Small intestine (tissue), 7 donors: ENCODE measurements around the gene GMPR. TPM values are rescaled to one million over a fixed set of nuclear protein-coding genes. Genes with fewer than 3 reads are reported as not detected.

Experiments used
- DNase-seq, 2 donors: peaks; one replicate each; pipeline versions ENCODE4 v3.0.0 to v3.0.0-alpha.2; 2013
- FAIRE-seq: peaks from 2 replicates; lab custom pipeline; 2012; peaks lifted over from hg19 to GRCh38; lab: Jason Lieb, UNC
- H3K27ac ChIP-seq, 3 donors: one replicate each; pipeline ENCODE4 v1.5.1; 2013; ENCODE audit warnings: low read length in 2 of 3, mild to moderate bottlenecking in 2 of 3, control low read depth in 1 of 3, inconsistent platforms in 1 of 3, low read depth in 1 of 3, moderate library complexity in 1 of 3
- H3K27me3 ChIP-seq, 3 donors: one replicate each; pipeline ENCODE4 v1.6.1; 2013; ENCODE audit warnings: low read length in 3 of 3, inconsistent platforms in 1 of 3; ENCODE audit not compliant: control insufficient read depth in 3 of 3, insufficient read depth in 3 of 3
- H3K36me3 ChIP-seq, 3 donors: one replicate each; pipeline ENCODE4 v1.6.1; 2013; ENCODE audit warnings: low read length in 3 of 3, inconsistent platforms in 1 of 3, low read depth in 1 of 3, mild to moderate bottlenecking in 1 of 3, moderate library complexity in 1 of 3; ENCODE audit not compliant: control insufficient read depth in 3 of 3, insufficient read depth in 2 of 3
- H3K4me1 ChIP-seq, 3 donors: one replicate each; pipeline ENCODE4 v1.6.1; 2013; ENCODE audit warnings: low read length in 2 of 3, inconsistent platforms in 1 of 3, low read depth in 1 of 3, mild to moderate bottlenecking in 1 of 3, moderate library complexity in 1 of 3; ENCODE audit not compliant: control insufficient read depth in 3 of 3, insufficient read depth in 2 of 3
- H3K4me3 ChIP-seq, 3 donors: one replicate each; pipeline ENCODE4 v1.5.1; 2013; ENCODE audit warnings: low read length in 3 of 3, control low read depth in 1 of 3, inconsistent platforms in 1 of 3, low read depth in 1 of 3, mild to moderate bottlenecking in 1 of 3, moderate library complexity in 1 of 3
- H3K9me3 ChIP-seq, 2 donors: one replicate each; pipeline ENCODE4 v1.6.1; 2013; ENCODE audit warnings: low read depth in 1 of 2, low read length in 1 of 2; ENCODE audit not compliant: control insufficient read depth in 2 of 2, insufficient read depth in 1 of 2
- WGBS, 3 donors: extraction: QIAGEN DNeasy Blood & Tissue Kit; methylation state at CpG; one replicate each; pipeline ENCODE4 v1.1.7; 2013; 5-methylcytosine and 5-hydroxymethylcytosine counted together
- polyA plus RNA-seq, 4 donors: library from polyadenylated mRNA; stranded (reverse) in 3 of 4; unstranded in 1 of 4; fragments of 200-250 nt in 3 of 4; fragments of 120-200 nt in 1 of 4; gene quantifications; one replicate each; pipeline versions ENCODE4 v1.2.1 to v1.2.3, GENCODE V29; 2013
- donor health status: healthy with polysubstance abuse.
- donor health status: control.
- donor health status: control.
- donor health status: Bipolar disorder and iron deficiency.
- donor health status: healthy.

Gene GMPR
- polyA plus RNA-seq, 4 donors = 1.5 to 14.1 (median 7.7) TPM

- no peak for FAIRE-seq
- Histone ChIP-seq H3K27me3 (no peaks in the 10 kb centered on the region), H3K27ac (no peak overlapping the region), H3K4me1 (no peaks in the 10 kb centered on the region), H3K4me3 (no peak overlapping the region), H3K9me3 (no peaks in the 10 kb centered on the region), H3K36me3 (no peaks in the 10 kb centered on the region)
- 92 to 94% (median 93%) methylated on average over 7 of the region's 7 CpGs for whole genome bisulfite sequencing, 3 donors
- DNase-seq = no peak
Observed at GRCh38 chr6:16248271-16248853, 10.0 kb downstream of the GMPR start.

- no peaks in the 10 kb centered on the region for H3K36me3 ChIP-seq
- whole genome bisulfite sequencing, 3 donors = 15 to 52% (median 46%) methylated on average over 1 of the region's 1 CpG
- no peak overlapping the region for H3K4me3 ChIP-seq
- FAIRE-seq (no peak), DNase-seq (no peak)
- H3K4me1 ChIP-seq = no peaks in the 10 kb centered on the region
- H3K27ac ChIP-seq = no peak overlapping the region
- no peaks in the 10 kb centered on the region for H3K9me3 ChIP-seq
- H3K27me3 ChIP-seq = no peaks in the 10 kb centered on the region
Observed at GRCh38 chr6:16249971-16250370, 11.6 kb downstream of the GMPR start.

GRCh38 chr6:16251706-16252105, 13.3 kb downstream of the GMPR start:
- Histone ChIP-seq H3K36me3 (no peaks in the 10 kb centered on the region), H3K4me1 (no peaks in the 10 kb centered on the region), H3K27ac (no peak overlapping the region), H3K27me3 (no peaks in the 10 kb centered on the region), H3K4me3 (no peak overlapping the region), H3K9me3 (no peaks in the 10 kb centered on the region)
- WGBS, 3 donors = 82 to 89% (median 83%) methylated on average over 2 of the region's 2 CpGs
- no peak for FAIRE-seq
- DNase-seq = no peak

GRCh38 chr6:16252686-16253299, 14.4 kb downstream of the GMPR start:
- H3K36me3 ChIP-seq = no peaks in the 10 kb centered on the region
- 18 to 51% (median 50%) methylated on average over 2 of the region's 2 CpGs for WGBS, 3 donors
- no peak for FAIRE-seq

GRCh38 chr6:16253399-16254144, 15.2 kb downstream of the GMPR start:
- H3K9me3 ChIP-seq = no peaks in the 10 kb centered on the region
- 64 to 79% (median 77%) methylated on average over 10 of the region's 10 CpGs for WGBS, 3 donors
- no peak overlapping the region for H3K27ac ChIP-seq
- H3K4me3 ChIP-seq = no peak overlapping the region
- no peaks in the 10 kb centered on the region for H3K36me3 ChIP-seq
- H3K27me3 ChIP-seq = no peaks in the 10 kb centered on the region
- FAIRE-seq = no peak
- DNase-seq = no peak
- H3K4me1 ChIP-seq = no peaks in the 10 kb centered on the region

More at GRCh38 chr6:16252686-16253299, 14.4 kb downstream of the GMPR start:
- no peaks in the 10 kb centered on the region for H3K27me3 ChIP-seq
- no peaks in the 10 kb centered on the region for H3K9me3 ChIP-seq
- H3K4me1 ChIP-seq = no peaks in the 10 kb centered on the region
- H3K27ac ChIP-seq = no peak overlapping the region
- no peak overlapping the region for H3K4me3 ChIP-seq
- no peak for DNase-seq

GRCh38 chr6:16254535-16254934, 16.1 kb downstream of the GMPR start:
- H3K4me1 ChIP-seq = no peaks in the 10 kb centered on the region
- 95 to 96% (median 96%) methylated on average over 9 of the region's 9 CpGs for WGBS, 3 donors
- FAIRE-seq (no peak), DNase-seq (no peak)
- H3K4me3 ChIP-seq = no peak overlapping the region
- H3K36me3 ChIP-seq = no peaks in the 10 kb centered on the region
- no peak overlapping the region for H3K27ac ChIP-seq
- no peaks in the 10 kb centered on the region for H3K9me3 ChIP-seq
- H3K27me3 ChIP-seq = no peaks in the 10 kb centered on the region

GRCh38 chr6:16256781-16257180, 18.4 kb downstream of the GMPR start:
- H3K4me1 ChIP-seq = no peaks in the 10 kb centered on the region
- 49 to 78% (median 70%) methylated on average over 2 of the region's 2 CpGs for WGBS, 3 donors
- H3K9me3 ChIP-seq = no peaks in the 10 kb centered on the region
- H3K4me3 ChIP-seq = no peak overlapping the region
- DNase-seq = no peak
- FAIRE-seq = no peak
- no peaks in the 10 kb centered on the region for H3K27me3 ChIP-seq
- no peak overlapping the region for H3K27ac ChIP-seq
- no peaks in the 10 kb centered on the region for H3K36me3 ChIP-seq

GRCh38 chr6:16257999-16258708, 19.8 kb downstream of the GMPR start:
- DNase-seq = no peak

More at GRCh38 chr6:16257999-16258708, 19.8 kb downstream of the GMPR start:
- FAIRE-seq = no peak
- H3K4me1 ChIP-seq = no peaks in the 10 kb centered on the region
- WGBS, 3 donors = 73 to 75% (median 73%) methylated on average over 7 of the region's 7 CpGs
- H3K9me3 ChIP-seq = no peaks in the 10 kb centered on the region
- H3K36me3 ChIP-seq = no peaks in the 10 kb centered on the region
- H3K27ac ChIP-seq = no peak overlapping the region
- no peaks in the 10 kb centered on the region for H3K27me3 ChIP-seq
- no peak overlapping the region for H3K4me3 ChIP-seq
